Stimulated activated CD8-positive, alpha-beta memory T cell treated with anti-CD3 and anti-CD28 coated beads, Interleukin-4, amount 100 ng/mL, for 48 hours (primary cell): ENCODE results near the gene TRIOBP.
"Not testable (repeated sequence)": the region's sequence is repeated elsewhere in the genome, so short reads cannot be mapped to it uniquely, and the experiment has no call there.

Experiments
- DNase-seq: peaks from one replicate; pipeline ENCODE4 v3.0.0-alpha.2; 2020

Gene TRIOBP

DNA sequence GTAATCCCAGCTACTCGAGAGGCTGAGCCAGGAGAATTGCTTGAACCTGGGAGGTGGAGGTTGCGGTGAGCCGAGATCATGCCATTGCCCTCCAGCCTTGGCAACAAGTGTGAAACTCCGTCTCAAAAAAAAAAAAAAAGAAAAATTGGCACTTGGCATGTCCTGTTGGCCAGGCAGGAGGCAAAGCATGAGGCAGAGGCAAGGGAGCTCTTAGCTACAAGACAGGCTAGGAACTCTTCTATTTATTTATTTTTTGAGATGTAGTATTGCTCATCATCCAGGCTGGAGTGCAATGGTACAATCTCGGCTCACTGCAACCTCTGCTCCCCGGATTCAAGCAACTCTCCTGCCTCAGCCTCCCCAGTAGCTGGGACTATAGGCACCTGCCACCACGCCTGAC is 2.7 kb upstream of the TRIOBP start:
- DNase-seq, result not testable (repeated sequence)

DNA sequence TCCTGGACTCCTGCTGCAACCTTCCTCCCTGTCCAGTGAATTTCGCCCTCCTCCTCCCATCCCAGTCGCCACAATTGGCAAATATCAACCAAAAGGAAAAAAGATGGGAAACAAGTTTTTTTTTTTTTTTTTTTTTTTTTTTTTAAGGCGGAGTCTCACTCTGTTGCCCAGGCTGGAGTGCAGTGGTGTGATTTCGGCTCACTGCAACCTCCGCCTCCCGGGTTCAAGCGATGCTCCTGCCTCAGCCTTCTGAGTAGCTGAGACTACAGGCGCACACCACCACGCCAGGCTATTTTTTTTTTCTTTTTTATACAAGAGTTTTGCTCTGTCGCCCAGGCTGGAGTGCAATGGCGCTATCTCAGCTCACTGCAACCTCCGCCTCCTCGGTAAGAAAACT is 590 bp upstream of the TRIOBP start:
- not testable (repeated sequence) for DNase-seq

DNA sequence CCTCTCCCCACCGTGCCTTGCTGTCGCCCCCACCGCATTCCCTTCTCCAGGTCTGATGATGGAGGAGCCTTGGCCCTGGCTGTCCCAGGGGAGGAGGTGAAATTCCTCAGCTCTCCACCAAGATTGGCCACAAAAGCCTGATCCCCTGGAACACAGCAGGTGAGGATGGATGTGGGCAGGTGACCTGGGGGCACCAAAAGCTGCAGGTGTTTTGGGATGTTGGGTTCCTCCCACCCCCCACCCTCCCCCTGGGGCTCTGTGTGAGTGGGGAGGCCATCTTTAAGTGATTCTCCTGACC is 639 bp downstream of the TRIOBP start:
- DNase-seq, result no peak

DNA sequence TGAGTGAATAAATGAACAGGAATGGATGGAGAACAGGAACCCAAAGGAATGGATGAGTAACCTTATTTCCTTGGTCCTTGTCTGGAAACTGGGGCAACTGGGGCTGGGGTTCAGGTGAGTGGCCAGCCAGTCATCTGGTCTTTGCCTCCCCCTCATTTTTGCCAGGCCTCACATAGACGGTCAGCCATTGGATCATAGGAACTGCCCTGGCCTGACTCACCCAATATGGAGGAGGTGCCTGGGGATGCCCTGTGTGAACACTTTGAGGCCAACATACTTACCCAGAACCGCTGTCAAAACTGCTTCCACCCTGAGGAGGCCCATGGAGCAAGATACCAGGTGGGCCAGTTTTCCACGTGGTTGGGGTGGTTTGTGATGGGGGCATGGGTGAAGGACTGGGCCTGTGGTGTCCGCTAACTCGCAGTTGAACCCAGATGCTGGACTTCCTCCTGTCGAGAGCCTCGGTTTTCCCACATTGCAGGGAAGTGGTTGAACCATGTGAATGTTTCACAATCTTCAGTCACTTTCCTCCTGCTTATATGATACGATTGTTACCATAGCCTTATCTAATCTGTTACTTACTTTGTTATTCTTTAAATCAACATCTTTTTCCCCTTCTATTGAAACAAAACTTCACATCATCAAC is 4.4 kb downstream of the TRIOBP start:
- DNase-seq, result no peak

DNA sequence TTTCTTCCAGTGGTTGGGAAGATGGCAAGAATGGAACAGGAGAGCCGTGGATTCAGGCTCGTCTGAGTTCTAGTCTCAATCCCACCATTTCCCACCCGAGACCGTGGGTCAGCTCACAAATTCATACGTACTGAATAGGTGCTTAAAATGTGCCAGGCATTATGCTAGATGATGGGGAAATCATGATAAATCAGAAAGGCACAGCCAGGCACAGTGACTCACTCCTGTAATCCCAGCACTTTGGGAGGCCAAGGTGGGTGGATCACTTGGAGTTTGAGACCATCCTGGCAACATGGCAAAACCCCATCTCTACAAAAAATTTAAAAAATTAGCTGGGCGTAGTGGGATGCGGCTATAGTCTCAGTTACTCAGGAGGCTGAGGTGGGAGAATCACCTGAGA is 7.1 kb downstream of the TRIOBP start:
- no peak for DNase-seq

DNA sequence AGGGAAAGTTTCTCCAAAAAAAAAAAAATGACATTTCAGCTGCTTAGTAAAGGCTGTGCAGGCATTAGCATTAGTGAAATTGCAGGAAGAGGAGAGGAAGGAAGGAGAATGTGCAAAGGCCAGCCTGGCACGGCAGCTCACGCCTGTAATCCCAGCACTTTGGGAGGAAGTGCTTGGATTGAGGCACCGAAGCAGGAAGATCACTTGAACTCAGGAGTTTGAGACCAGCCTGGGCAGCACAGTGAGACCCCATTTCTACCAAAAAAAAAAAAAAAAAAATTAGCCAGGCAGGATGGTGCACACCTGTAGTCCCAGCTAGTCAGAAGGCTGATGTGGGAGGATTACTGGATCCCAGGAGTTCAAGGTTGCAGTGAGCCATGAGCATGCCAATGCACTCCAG is 7.8 kb downstream of the TRIOBP start:
- DNase-seq, result no peak

DNA sequence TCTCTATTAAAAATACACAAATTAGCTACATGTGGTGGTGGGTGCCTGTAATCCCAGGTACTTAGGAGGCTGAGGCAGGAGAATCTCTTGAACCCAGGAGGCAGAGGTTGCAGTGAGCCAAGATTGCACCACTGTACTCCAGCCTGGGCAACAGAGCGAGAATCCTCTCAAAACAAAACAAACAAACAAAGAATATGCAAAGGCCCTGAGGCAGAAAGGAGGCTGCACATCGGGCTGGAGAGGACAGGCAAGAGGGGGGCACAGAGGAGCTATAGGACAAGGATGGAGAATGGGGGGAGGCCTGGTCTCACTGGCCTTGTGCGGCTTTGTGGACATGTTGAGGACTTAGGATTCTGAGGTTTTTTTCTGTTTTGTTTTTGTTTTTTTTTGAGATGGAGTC is 8.4 kb downstream of the TRIOBP start:
- DNase-seq, result no peak

DNA sequence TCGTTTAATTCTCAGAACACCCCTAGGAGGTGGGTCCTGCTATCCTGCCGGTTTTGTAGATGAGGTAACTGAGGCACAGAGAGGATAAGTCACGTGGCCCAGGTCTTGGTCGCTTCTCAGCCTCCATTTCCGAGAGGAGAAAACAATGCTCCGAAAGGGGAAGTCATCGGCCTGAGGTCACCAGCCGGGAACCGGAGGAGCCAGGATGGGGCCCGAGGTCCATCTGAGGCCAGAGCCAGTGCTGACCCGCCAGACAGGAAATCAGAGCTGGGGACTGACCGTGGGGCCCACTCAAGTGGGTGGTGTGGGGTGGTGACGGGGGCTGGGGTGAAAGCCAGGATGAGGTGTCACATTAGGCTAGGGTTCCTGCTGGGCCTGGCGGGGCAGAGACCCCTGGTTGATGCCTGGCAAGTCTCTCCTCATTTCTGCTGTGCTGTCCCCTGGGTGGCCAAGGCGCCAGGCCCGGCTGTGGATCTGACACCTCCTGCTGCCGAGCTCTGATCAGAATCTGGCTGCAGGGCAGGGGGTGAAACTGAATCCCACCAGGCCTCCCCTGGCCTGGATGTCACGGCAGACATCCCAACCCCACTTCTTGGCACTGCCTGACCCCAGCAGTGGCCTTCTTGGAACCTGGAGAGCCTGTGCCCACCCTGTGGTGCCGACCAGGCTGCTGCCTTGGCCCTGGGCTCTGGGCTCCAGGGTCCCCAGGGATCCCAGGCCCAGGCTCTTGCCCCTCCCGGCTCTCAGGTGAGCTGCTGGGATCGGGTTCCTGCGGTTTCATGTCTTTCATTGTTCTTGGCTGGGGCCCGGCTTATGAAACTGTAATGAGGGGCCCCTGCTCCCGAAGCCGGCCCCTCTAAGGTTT is 12.0 kb downstream of the TRIOBP start:
- no peak for DNase-seq

DNA sequence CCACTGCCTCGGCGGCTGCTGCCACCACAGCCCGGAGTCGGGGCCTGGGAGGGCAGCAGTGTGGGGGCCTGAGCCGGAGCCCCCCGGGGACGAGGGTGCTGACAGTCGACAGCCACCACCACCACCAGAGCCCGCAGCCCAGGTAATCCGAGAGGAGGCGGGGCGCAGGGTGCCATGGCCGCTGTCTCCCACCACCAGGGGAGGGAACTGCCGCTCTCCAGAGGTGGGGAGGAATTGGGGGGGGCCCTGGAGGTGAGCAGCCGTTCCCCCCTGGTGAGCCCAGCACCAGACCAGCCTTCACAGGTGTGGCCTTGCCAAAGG is 12.6 kb downstream of the TRIOBP start:
- DNase-seq, result no peak

DNA sequence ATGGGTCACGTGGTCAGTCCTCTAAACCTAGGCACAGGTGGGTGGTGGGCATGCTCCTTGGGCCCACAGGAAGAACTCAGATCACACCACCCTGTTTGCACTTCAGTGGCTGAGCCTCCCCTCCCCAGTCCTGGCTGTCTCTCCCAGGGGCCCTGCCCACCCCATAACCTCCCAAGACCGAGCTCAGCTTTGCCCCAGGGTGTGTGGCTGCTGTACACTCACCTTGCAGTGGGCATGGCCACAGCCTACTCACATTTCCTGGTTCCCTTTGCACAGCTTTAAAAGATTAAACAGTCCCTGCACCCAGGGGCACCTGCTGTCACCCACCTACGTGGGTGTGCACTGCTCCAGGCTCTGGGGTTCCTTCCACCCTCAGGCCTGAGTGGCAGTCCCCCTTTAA is 13.8 kb downstream of the TRIOBP start:
- DNase-seq, result no peak

DNA sequence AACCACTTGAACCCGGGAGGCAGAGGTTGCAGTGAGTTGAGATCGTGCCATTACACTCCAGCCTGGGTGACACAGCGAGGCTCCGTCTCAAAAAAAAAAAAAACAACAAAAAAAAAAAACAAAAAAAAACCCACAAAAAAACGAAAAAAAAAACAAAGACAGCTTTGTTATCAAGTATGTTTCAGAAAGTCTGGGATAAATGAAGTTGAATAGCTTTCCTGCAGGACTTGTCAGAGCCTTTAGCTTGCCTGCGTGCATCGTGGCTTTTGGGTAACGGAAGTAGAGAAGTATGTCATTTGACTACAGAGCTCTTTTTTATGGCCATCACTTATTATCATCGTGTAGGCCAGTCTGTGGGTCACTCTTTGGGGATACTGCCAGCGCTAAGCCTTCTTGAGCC is 14.6 kb downstream of the TRIOBP start:
- DNase-seq, result no peak

DNA sequence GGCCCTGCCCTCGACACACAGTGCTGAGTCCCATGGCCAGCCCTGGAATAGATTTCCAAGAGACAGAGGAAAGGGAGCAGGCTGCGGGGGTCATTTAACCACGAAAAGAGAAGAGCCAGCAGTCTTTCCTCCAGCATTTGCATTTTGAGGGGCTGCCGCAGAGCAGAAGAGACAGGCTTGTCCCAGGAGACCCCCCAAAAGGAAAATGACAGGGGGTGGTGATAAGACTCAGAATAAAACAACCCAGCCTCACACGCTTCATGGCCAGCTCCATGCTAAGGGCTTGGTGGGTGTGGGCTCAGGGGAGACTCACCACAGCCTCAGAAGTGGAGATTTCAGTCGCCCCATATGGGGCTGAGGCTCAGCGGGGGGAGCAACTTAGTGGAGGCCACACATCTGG is 16.9 kb downstream of the TRIOBP start:
- DNase-seq, result no peak

DNA sequence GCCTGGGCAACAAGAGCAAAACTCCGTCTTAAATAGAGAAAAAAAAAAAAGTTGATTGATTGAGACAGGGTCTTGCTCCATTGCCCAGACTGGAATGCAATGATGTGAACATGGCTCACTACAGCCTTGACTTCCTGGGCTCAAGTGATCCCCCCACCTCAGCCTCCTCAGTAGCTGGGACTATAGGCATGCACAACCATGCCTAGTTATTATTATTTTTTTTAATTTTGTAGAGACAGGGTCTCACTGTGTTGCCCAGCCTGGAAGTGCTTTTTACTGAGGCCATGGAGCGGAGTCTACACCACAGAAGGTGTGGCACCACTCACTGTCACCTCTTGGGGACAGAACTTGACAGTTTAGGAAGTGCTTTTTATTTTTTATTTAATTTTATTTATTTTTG is 17.8 kb downstream of the TRIOBP start:
- DNase-seq, result no peak

DNA sequence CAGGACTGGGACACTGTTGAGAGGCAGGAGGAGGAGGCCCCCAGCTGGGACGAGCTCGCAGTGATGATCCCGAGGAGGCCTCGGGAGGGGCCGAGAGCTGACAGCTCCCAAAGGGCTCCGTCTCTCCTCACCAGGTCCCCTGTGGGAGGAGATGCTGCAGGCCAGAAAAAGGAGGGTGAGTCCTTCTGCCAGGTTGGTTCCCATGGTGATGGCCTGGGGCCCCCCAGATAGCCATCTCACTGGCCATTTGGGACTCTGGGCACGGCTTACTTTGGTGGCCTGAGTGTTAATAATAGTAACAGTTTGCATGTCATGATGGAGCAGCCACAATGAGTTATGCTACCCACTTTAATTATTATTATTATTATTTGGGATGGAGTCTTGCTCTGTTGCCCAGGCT is 18.9 kb downstream of the TRIOBP start:
- DNase-seq, result no peak

DNA sequence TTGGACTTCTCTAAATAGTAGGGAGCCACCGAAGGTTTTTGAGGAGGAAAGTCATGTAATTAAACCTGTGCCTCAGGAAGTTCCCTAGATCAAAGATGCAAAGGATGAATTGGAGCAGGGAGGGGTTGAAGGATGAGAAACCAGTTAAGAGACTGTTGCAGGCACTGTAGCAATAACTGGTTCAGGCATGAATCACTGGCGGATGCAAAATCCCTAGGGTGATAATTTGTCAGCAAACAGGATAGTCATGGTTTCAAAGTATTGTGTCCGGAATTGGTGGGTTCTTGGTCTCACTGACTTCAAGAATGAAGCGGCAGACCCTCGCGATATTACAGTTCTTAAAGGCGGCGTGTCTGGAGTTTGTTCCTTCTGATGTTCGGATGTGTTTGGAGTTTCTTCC is 19.9 kb downstream of the TRIOBP start:
- no peak for DNase-seq

DNA sequence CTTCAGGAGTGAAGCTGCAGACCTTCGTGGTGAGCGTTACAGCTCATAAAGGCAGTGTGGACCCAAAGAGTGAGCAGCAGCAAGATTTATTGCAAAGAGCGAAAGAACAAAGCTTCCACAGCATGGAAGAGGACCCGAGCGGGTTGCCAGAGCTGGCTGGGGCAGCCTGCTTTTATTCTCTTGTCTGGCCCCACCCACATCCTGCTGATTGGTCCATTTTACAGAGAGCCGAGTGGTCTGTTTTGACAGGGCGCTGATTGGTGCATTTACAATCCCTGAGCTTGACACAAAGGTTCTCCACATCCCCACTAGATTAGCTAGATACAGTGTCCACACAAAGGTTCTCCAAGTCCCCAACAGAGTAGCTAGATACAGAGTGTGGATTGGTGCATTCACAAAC is 20.4 kb downstream of the TRIOBP start:
- not testable (repeated sequence) for DNase-seq

DNA sequence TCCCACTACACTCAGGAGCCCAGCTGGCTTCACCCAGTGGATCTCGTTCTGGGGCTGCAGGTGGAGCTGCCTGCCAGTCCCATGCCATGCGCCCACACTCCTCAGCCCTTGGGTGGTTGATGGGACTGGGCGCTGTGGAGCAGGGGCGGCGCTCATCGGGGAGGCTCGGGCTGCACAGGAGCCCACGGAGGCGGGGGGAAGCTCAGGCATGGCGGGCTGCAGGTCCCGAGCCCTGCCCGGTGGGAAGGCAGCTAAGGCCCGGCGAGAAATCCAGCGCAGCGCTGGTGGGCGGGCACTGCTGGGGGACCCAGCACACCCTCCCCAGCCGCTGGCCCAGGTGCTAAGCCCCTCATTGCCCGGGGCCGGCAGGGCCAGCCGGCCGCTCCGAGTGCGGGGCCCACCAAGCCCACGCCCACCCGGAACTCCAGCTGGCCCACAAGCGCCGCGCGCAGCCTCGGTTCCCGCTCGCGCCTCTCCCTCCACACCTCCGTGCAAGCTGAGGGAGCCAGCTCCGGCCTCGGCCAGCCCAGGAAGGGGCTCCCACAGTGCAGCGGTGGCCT is 21.0 kb downstream of the TRIOBP start:
- DNase-seq, result not testable (repeated sequence)

DNA sequence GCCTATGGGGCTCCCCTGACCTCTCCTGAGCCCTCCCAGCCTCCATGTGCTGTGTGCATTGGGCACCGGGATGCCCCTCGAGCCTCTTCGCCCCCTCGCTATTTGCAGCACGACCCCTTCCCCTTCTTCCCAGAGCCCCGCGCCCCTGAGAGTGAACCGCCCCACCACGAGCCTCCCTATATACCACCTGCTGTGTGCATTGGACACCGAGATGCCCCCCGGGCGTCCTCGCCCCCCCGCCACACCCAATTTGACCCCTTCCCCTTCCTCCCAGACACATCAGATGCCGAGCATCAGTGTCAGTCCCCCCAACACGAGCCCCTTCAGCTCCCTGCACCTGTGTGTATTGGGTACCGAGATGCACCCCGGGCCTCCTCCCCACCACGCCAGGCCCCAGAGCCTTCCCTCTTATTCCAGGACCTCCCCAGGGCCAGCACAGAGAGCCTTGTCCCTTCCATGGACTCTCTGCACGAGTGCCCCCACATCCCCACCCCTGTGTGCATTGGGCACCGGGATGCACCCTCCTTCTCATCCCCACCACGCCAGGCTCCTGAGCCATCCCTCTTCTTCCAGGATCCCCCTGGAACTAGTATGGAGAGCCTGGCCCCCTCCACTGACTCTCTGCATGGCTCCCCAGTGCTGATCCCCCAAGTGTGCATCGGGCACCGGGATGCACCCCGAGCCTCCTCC is 28.8 kb downstream of the TRIOBP start:
- no peak for DNase-seq

DNA sequence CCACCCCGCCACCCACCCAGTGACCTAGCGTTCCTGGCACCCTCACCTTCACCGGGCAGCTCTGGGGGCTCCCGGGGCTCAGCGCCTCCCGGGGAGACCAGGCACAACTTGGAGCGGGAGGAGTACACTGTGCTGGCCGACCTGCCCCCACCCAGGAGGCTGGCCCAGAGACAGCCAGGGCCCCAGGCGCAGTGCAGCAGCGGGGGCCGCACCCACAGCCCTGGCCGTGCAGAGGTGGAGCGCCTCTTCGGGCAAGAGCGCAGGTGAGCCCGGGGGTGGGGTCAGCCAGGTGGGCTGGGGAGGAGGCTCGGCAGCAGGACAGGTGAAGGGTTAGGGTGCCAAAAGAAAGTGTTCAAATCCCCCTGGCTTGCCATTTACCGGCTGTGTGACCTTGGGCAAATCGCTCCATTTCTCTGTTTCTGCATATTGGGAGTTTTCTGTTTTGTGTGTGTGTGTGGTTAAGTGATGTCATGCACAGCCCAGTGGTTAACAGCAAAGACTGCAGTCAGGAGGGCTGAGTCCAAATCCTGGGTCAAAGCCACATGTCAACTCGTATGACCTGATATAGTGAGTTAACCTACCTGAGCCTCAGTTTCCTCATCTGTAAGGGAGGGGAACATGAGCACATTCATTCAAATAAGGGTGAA is 29.5 kb downstream of the TRIOBP start:
- DNase-seq, result no peak

DNA sequence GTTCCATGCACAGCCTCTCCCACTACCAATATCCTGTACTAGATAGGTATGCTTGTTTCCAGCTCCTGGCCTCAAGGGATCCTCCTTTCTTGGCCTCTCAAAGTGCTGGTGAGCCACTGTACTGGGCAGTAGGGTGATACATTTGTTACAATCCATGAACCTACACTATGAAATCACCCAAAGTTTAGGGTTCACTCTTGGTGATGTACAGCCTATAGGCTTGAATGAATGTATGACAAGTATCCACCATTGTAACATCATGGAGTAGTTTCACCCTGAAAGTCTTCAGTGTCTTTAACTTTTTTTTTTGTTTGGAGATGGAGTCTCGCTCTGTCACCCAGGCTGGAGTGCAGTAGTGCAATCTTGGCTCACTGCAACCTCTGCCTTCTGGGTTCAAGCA is 31.8 kb downstream of the TRIOBP start:
- no peak for DNase-seq

DNA sequence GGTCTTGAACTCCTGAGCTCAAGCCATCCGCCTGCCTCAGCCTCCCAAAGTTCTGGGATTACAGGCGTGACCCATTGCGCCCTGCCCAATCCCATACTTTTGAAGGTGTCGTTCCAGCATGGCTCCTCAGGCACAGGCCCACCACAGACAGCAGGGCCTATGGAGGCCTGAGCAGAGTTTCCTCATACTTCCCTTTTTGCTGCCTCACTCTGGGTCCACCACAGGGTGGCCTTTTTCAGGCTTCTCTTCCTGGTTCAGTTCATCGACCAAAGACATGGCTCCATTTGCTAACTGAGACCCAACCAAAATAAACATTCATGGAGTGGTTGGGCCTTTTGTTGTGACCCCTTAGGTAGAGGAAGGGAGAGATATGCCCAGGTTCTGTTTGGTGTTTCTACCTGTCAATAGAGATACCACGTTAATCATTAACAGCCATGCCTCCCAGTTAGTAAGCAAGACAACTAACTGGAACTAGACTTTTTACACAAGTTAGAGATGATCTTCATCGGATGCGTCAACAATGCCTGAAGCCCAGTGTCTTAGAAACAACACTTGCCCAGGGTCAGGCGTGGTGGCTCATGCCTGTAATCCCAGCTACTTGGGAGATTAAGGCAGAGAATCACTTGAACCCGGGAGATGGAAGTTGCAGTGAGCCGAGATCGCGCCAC is 35.1 kb downstream of the TRIOBP start:
- DNase-seq, result no peak

DNA sequence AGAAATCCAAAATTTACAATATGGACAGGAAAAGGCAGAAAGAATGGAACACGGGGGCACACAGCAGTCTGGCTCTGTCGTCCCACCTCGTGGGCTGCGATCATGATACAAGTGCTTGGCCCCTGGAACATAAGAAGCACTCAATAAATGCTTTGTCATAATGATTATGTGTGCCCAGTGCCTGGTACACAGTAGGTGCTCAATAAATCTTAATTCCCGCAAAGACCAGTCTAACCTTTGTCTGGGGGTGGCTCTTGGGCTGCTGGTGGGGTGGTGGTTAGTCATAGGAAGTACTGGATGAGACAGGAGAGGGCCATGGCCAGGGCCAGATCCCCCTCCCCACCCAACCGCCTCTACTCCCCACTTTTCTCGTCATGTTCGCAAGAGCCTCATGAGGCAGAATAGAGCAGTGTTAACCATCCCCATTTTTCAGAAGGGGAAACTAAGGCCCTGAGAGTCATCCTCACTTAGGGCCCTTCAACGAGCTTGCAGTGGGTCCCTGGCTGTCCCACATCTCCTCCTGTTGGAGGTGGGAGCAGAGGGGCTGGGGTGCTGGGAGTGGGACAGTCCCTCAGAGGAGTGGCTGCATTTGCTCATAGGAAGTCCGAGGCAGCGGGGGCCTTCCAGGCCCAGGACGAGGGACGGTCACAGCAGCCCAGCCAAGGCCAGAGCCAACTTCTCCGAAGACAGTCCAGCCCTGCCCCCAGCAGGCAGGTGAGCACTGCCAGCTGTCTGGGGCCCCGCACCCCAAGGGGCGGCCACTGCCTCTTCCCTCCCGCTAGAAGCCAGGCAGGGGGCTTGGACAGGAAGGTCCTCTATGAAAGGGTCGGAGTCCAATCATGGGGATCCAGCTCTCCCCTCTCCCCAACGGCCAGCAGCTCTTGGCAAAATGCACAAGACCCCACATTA is 36.1 kb downstream of the TRIOBP start:
- DNase-seq, result no peak
